HG02678 (cell line): ENCODE measurements around the gene ZNF532.

Experiments used
- ATAC-seq: cut with Tn5 transposase; IDR thresholded peaks from one replicate; pipeline ENCODE4 v1.9.1; 2021; ENCODE audit warnings: mild to moderate bottlenecking, moderate library complexity; ENCODE audit not compliant: unreplicated experiment

The ZNF532 gene

GRCh38 chr18:58937887-58938267, 73.2 kb downstream of the ZNF532 start:
- no peak for ATAC-seq

- ATAC-seq = no peak
Observed at GRCh38 chr18:58941426-58942099, 76.9 kb downstream of the ZNF532 start.

GRCh38 chr18:58943896-58944295, 79.2 kb downstream of the ZNF532 start:
- ATAC-seq = no peak

- no peak for ATAC-seq
Observed at GRCh38 chr18:58947136-58947732, 82.6 kb downstream of the ZNF532 start.

GRCh38 chr18:58949031-58949430, 84.4 kb downstream of the ZNF532 start:
- no peak for ATAC-seq

GRCh38 chr18:58951986-58952702, 87.5 kb downstream of the ZNF532 start:
- ATAC-seq = no peak

GRCh38 chr18:58952858-58953257, 88.2 kb downstream of the ZNF532 start:
- no peak for ATAC-seq

GRCh38 chr18:58953627-58954026, 89.0 kb downstream of the ZNF532 start:
- no peak for ATAC-seq

- no peak for ATAC-seq
Observed at GRCh38 chr18:58955001-58955400, 90.3 kb downstream of the ZNF532 start.

GRCh38 chr18:58955738-58956137, 91.1 kb downstream of the ZNF532 start:
- ATAC-seq = no peak

- ATAC-seq = no peak
Observed at GRCh38 chr18:58958628-58959027, 94.0 kb downstream of the ZNF532 start.

- no peak for ATAC-seq
Observed at GRCh38 chr18:58960508-58960907, 95.8 kb downstream of the ZNF532 start.

- ATAC-seq = no peak
Observed at GRCh38 chr18:58960946-58961722, 96.5 kb downstream of the ZNF532 start.

- no peak for ATAC-seq
Observed at GRCh38 chr18:58962336-58962735, 97.7 kb downstream of the ZNF532 start.

GRCh38 chr18:58965291-58966004, 100.8 kb downstream of the ZNF532 start:
- ATAC-seq = no peak

- ATAC-seq = no peak
Observed at GRCh38 chr18:58966005-58966677, 101.5 kb downstream of the ZNF532 start.

GRCh38 chr18:58966704-58967103, 102.0 kb downstream of the ZNF532 start:
- no peak for ATAC-seq

GRCh38 chr18:58967751-58968254, 103.1 kb downstream of the ZNF532 start:
- ATAC-seq = no peak

GRCh38 chr18:58970943-58971790, 106.5 kb downstream of the ZNF532 start:
- peak; percentile 89 for ATAC-seq
